HepG2 (cell line): ENCODE data around the gene TAF11L9. TPM values are rescaled to one million over a fixed set of nuclear protein-coding genes. Genes with fewer than 3 reads are reported as not detected.
"Not testable (repeated sequence)": the region's sequence is repeated elsewhere in the genome, so short reads cannot be mapped to it uniquely, and the experiment has no call there.

Experiments used
- ATAC-seq: fragments of 200-7000 bp; cut with Tn5 transposase; 3 replicates; pipeline ENCODE4 v1.9.1; 2020; ENCODE audit warnings: mild to moderate bottlenecking, moderate library complexity
- Bru-seq: library from RNA; stranded (reverse); fragments of 400-500 nt; gene quantifications from one replicate; lab custom pipeline; 2021; lab: Mats Ljungman, UMichigan
- BruChase-seq, 2 experiments: library from RNA; stranded (reverse); fragments of 400-500 nt; gene quantifications; one replicate each; lab custom pipeline; 2021; lab: Mats Ljungman, UMichigan
- BruUV-seq: library from RNA; stranded (reverse); fragments of 400-500 nt; replicated peaks from 2 replicates; lab custom pipeline; 2021; lab: Mats Ljungman, UMichigan
- CTCF ChIA-PET: fragments of 300-600 bp; formaldehyde crosslinking; extraction: SDS; loops from one replicate; lab custom pipeline; 2021; ENCODE audit warnings: low total read pairs, inconsistent platforms, low intra/inter-chr PET ratio; lab: Yijun Ruan, JAX
- POLR2A ChIA-PET: fragments of 350-600 bp; sonication (Branson Sonifier 250); formaldehyde crosslinking; loops from one replicate; lab custom pipeline; 2020; ENCODE audit warnings: antibody characterized with exemption, inconsistent platforms; lab: Yijun Ruan, JAX
- DNase-seq: peaks from one replicate; pipeline ENCODE4 v3.0.0-alpha.2; 2015; ENCODE audit warnings: low spot score
- FAIRE-seq: peaks from 3 replicates; lab custom pipeline; 2011; peaks lifted over from hg19 to GRCh38; lab: Jason Lieb, UNC
- H2AFZ ChIP-seq: one replicate; pipeline ENCODE4 v1.6.1; 2011; ENCODE audit warnings: low read length, inconsistent platforms
- H3K27ac ChIP-seq: fragments of 300-600 bp; 3 replicates; pipeline ENCODE4 v1.8.0; 2011; ENCODE audit warnings: mixed run types, mild to moderate bottlenecking, mixed read lengths, low read length, inconsistent platforms; ENCODE audit not compliant: insufficient read depth; ENCODE audit errors: extremely low read length
- H3K27me3 ChIP-seq, 2 experiments: fragments of 200-600 bp in 1 of 2; 2 replicates in 1 of 2; 3 replicates in 1 of 2; pipeline versions ENCODE4 v1.6.0 to v1.8.0; 2011; ENCODE audit warnings: low read length in 2 of 2, mild to moderate bottlenecking in 2 of 2, moderate library complexity in 2 of 2, inconsistent platforms in 1 of 2; ENCODE audit not compliant: insufficient read depth in 2 of 2, control insufficient read depth in 1 of 2
- H3K36me3 ChIP-seq, 2 experiments: fragments of 200-600 bp in 1 of 2; replicated peaks in 1 of 2; 2 replicates in 1 of 2; 3 replicates in 1 of 2; pipeline versions ENCODE4 v1.5.1 to v1.8.0; 2011; ENCODE audit warnings: low read length in 2 of 2, inconsistent platforms in 1 of 2; ENCODE audit not compliant: insufficient read depth in 2 of 2, control insufficient read depth in 1 of 2
- H3K4me1 ChIP-seq: 2 replicates; pipeline ENCODE4 v1.5.1; 2012; ENCODE audit warnings: low read length, inconsistent platforms; ENCODE audit not compliant: insufficient read depth
- H3K4me2 ChIP-seq: 2 replicates; pipeline ENCODE4 v1.6.0; 2011; ENCODE audit warnings: low read depth, low read length, inconsistent platforms
- H3K4me3 ChIP-seq, 3 experiments: fragments of 200-600 bp in 1 of 3; sonication (generic), shearing (Covaris generic) in 1 of 3; replicated peaks in 1 of 3; 2 replicates each; pipeline ENCODE4 v1.5.1; 2011 to 2016; ENCODE audit warnings: low read length in 3 of 3, inconsistent platforms in 2 of 3, low read depth in 2 of 3, mild to moderate bottlenecking in 2 of 3, control low read depth in 1 of 3, mixed read lengths in 1 of 3; ENCODE audit not compliant: insufficient read depth in 1 of 3
- H3K79me2 ChIP-seq: one replicate; pipeline ENCODE4 v1.6.1; 2011; ENCODE audit warnings: low read length, inconsistent platforms; ENCODE audit not compliant: insufficient read depth
- H3K9ac ChIP-seq: 2 replicates; pipeline ENCODE4 v1.6.0; 2011; ENCODE audit warnings: mild to moderate bottlenecking, low read depth, low read length, inconsistent platforms; ENCODE audit not compliant: insufficient read depth
- H3K9me3 ChIP-seq: 2 replicates; pipeline ENCODE4 v1.5.1; 2012; ENCODE audit warnings: mild to moderate bottlenecking, low read length
- H4K20me1 ChIP-seq: 2 replicates; pipeline ENCODE4 v1.6.0; 2011; ENCODE audit warnings: inconsistent platforms, mild to moderate bottlenecking, low read length, moderate library complexity; ENCODE audit not compliant: insufficient read depth
- DR1 ChIP-seq: sonication (generic); formaldehyde crosslinking; IDR thresholded peaks from 2 replicates; pipeline ENCODE4 v1.8.0; 2021; ENCODE audit warnings: mild to moderate bottlenecking, missing genetic modification reagents, inconsistent platforms
- GLI4 ChIP-seq: sonication (generic); formaldehyde crosslinking; IDR thresholded peaks from 2 replicates; pipeline ENCODE4 v1.5.1; 2020; ENCODE audit warnings: missing genetic modification reagents, mild to moderate bottlenecking, moderate library complexity, borderline replicate concordance
- HNF1B ChIP-seq: sonication (generic); formaldehyde crosslinking; IDR thresholded peaks from 2 replicates; pipeline ENCODE4 v1.5.1; 2020; ENCODE audit warnings: mild to moderate bottlenecking, moderate library complexity, missing genetic modification reagents
- MED8 ChIP-seq: sonication (generic); formaldehyde crosslinking; IDR thresholded peaks from 2 replicates; pipeline ENCODE4 v1.8.1; 2023; ENCODE audit warnings: mild to moderate bottlenecking, missing genetic modification reagents; ENCODE audit not compliant: insufficient replicate concordance
- MNT ChIP-seq: fragments of 450-650 bp; IDR thresholded peaks from 2 replicates; pipeline ENCODE4 v1.6.1; 2016
- SNAPC5 ChIP-seq: sonication (generic); formaldehyde crosslinking; IDR thresholded peaks from 2 replicates; pipeline ENCODE4 v1.8.1; 2023; ENCODE audit warnings: mild to moderate bottlenecking, missing genetic modification reagents, borderline replicate concordance
- ZFP36L1 ChIP-seq: sonication (generic); formaldehyde crosslinking; IDR thresholded peaks from 2 replicates; pipeline ENCODE4 v1.8.0; 2022; ENCODE audit warnings: mild to moderate bottlenecking, missing genetic modification reagents, moderate library complexity
- ZNF350 ChIP-seq: sonication (generic); formaldehyde crosslinking; IDR thresholded peaks from 2 replicates; pipeline ENCODE4 v1.4.0; 2020; ENCODE audit warnings: mild to moderate bottlenecking, low read depth, missing genetic modification reagents, borderline replicate concordance
- ZNF768 ChIP-seq: sonication (generic); formaldehyde crosslinking; IDR thresholded peaks from 2 replicates; pipeline ENCODE4 v1.4.0; 2020; ENCODE audit warnings: missing genetic modification reagents
- WGBS: methylation state at CpG from one replicate; pipeline ENCODE4 v1.1.6; 2017; ENCODE audit warnings: low lambda C conversion rate; 5-methylcytosine and 5-hydroxymethylcytosine counted together
- in situ Hi-C: cut with HindIII; loops from 2 replicates; pipeline ENCODE4 v1.10.0; 2017; ENCODE audit warnings: low pct_unique_long_range_greater_than_20kb; ENCODE audit not compliant: extremely low pct_ligation_motif_present
- intact Hi-C: fragments of 100-400 bp; cut with micrococcal nuclease; formaldehyde crosslinking; loops from one replicate; pipeline ENCODE4 v1.10.0; 2022; ENCODE audit not compliant: unreplicated experiment
- long read RNA-seq, 2 experiments: library from RNA in 1 of 2; library from polyadenylated mRNA in 1 of 2; stranded (forward) in 1 of 2; unstranded in 1 of 2; transcript quantifications; one replicate each; pipeline ENCODE4 v2.0.0, GENCODE V29; 2019 to 2022
- polyA minus RNA-seq, 3 experiments: library from RNA; depleted of rRNA, polyadenylated mRNA; stranded (reverse); fragments of >200 nt; gene quantifications; 2 replicates each; pipeline ENCODE4 v1.2.3, GENCODE V29; 2011; ENCODE audit warnings: low replicate concordance in 1 of 3
- polyA plus RNA-seq, 8 experiments: library from polyadenylated mRNA; depleted of rRNA in 3 of 8; stranded (reverse) in 7 of 8; unstranded in 1 of 8; fragments of >200 nt; fragmentation: Illumina TruSeq in 4 of 8; extraction: Trizol in 4 of 8; gene quantifications; 2 replicates each; pipeline versions ENCODE4 v1.2.1 to v1.2.3, GENCODE V29; 2011 to 2016; ENCODE audit warnings: low read depth in 4 of 8, missing spikeins in 1 of 8, mixed read lengths in 1 of 8; ENCODE audit not compliant: insufficient read depth in 1 of 8
- total RNA-seq, 5 experiments: library from RNA; depleted of rRNA; stranded (reverse); fragments of >200 nt; fragmentation: Illumina TruSeq; extraction: Trizol; gene quantifications; 2 replicates each; pipeline ENCODE4 v1.2.3, GENCODE V29; 2016; ENCODE audit warnings: low read depth in 1 of 5

TAF11L9 gene
- total RNA-seq (2016; rRNA removed; fragmentation: Illumina TruSeq; extraction: Trizol): not detected in 2 replicates
- total RNA-seq (2016; cell fraction: cytosol; rRNA removed; fragmentation: Illumina TruSeq; extraction: Trizol; ENCODE audit: low read depth): not detected in 2 replicates
- total RNA-seq (2016; cell fraction: insoluble cytoplasmic fraction; rRNA removed; fragmentation: Illumina TruSeq; extraction: Trizol): not detected in 2 replicates
- total RNA-seq (2016; cell fraction: membrane; rRNA removed; fragmentation: Illumina TruSeq; extraction: Trizol): not detected in 2 replicates
- total RNA-seq (2016; cell fraction: nucleus; rRNA removed; fragmentation: Illumina TruSeq; extraction: Trizol): not detected in 2 replicates
- polyA plus RNA-seq (2011; rRNA removed): not detected in 2 replicates
- not detected in 2 replicates for polyA plus RNA-seq (2011; cell fraction: cytosol; rRNA removed)
- polyA plus RNA-seq (2011; cell fraction: nucleus; rRNA removed): not detected in 2 replicates
- not detected in 2 replicates for polyA plus RNA-seq (2012)
- not detected in 2 replicates for polyA plus RNA-seq (2016; cell fraction: cytosol; fragmentation: Illumina TruSeq; extraction: Trizol; ENCODE audit: low read depth)
- polyA plus RNA-seq (2016; cell fraction: insoluble cytoplasmic fraction; fragmentation: Illumina TruSeq; extraction: Trizol; ENCODE audit: low read depth): not detected in 2 replicates
- polyA plus RNA-seq (2016; cell fraction: membrane; fragmentation: Illumina TruSeq; extraction: Trizol; ENCODE audit: low read depth): not detected in 2 replicates
- polyA plus RNA-seq (2016; cell fraction: nucleus; fragmentation: Illumina TruSeq; extraction: Trizol; ENCODE audit: insufficient read depth, low read depth): not detected in 2 replicates
- not detected in 2 replicates for polyA minus RNA-seq (2011; rRNA and poly(A)+ RNA removed; ENCODE audit: low replicate concordance)
- polyA minus RNA-seq (2011; cell fraction: cytosol; rRNA and poly(A)+ RNA removed): not detected in 2 replicates
- polyA minus RNA-seq (2011; cell fraction: nucleus; rRNA and poly(A)+ RNA removed): not detected in 2 replicates
- not detected for Bru-seq, nascent RNA
- not detected for BruChase-seq, experiment 1, labeled RNA remaining after a 6-hour chase
- not detected for BruChase-seq, experiment 2, labeled RNA remaining after a 2-hour chase
- long read RNA-seq, experiment 1: 0 reads
- long read RNA-seq, experiment 2: 0 reads

GRCh38 chr5:17594255-17594654 is at the start of gene TAF11L9:
Gene TAF11L9 (minus strand): TSS chr5:17594394.
- ATAC-seq, H2AFZ ChIP-seq, H3K27me3 ChIP-seq, H3K9ac ChIP-seq, H3K4me2 ChIP-seq, CTCF ChIA-PET, H3K79me2 ChIP-seq, in situ Hi-C loops, H3K36me3 ChIP-seq, H3K4me3 ChIP-seq, FAIRE-seq, H3K4me1 ChIP-seq, H3K27ac ChIP-seq, H3K9me3 ChIP-seq, H4K20me1 ChIP-seq, POLR2A ChIA-PET, DNase-seq, BruUV-seq, intact Hi-C loops: not testable (repeated sequence)
- 50% methylated on average over 12 of the region's 15 CpGs for WGBS

GRCh38 chr5:17634160-17634559 is 40.0 kb upstream of the TAF11L9 start, which contains the start of gene TAF11L14:
Gene TAF11L14 (plus strand): TSS chr5:17634460.
- no TSS peak for BruUV-seq
- Histone ChIP-seq H3K9ac (no peak within 1 kb of the TSS), H3K9me3 (0 out of 2 replicates have a peak, but pooled peaks cover 5% of the 10 kb centered on the region), H3K36me3 (no peaks in the 10 kb centered on the region), H3K4me1 (no peaks in the 10 kb centered on the region), H3K27ac (no peak within 1 kb of the TSS), H3K79me2 (no peaks in the 10 kb centered on the region), H4K20me1 (no peaks in the 10 kb centered on the region), H3K27me3 (no peaks in the 10 kb centered on the region), H2AFZ (no peak within 1 kb of the TSS), H3K4me3 (no peak within 1 kb of the TSS), H3K4me2 (no peak within 1 kb of the TSS)
- 4% methylated on average over 5 of the region's 5 CpGs for WGBS
- CTCF ChIA-PET: no interaction called here
- intact Hi-C loops: no loop called here
- POLR2A ChIA-PET: no interaction called here
- DNase-seq (no peak), ATAC-seq (no peak), FAIRE-seq (no peak)
- in situ Hi-C loops: no loop called here
- TF ChIP-seq HNF1B (CRISPR knock-in tag) (no peak), MNT (no peak), DR1 (CRISPR knock-in tag) (no peak), GLI4 (no peak), MED8 (CRISPR knock-in tag) (no peak), SNAPC5 (CRISPR knock-in tag) (no peak), ZNF350 (CRISPR knock-in tag) (no peak), ZFP36L1 (CRISPR knock-in tag) (no peak), ZNF768 (CRISPR knock-in tag) (no peak)
